HepG2 (cell line): ENCODE results near the gene SORL1-AS1.
A peak's percentile ranks its signal among the peaks of the same experiment; 100 is the strongest.

Experiments
- ASH2L ChIP-seq: fragments of 300-600, 200-600 bp; sonication (generic); IDR thresholded peaks from 2 replicates; pipeline ENCODE4 v1.7.0; 2017; ENCODE audit warnings: low read depth, mild to moderate bottlenecking, moderate library complexity, mixed read lengths, low read length; ENCODE audit not compliant: insufficient read length
- ESRRA ChIP-seq: sonication (generic); formaldehyde crosslinking; IDR thresholded peaks from 2 replicates; pipeline ENCODE4 v1.5.1; 2020; ENCODE audit warnings: mild to moderate bottlenecking, low read depth, missing genetic modification reagents
- HNRNPLL ChIP-seq: fragments of 200-400 bp; formaldehyde crosslinking; IDR thresholded peaks from 2 replicates; pipeline ENCODE4 v1.6.1; 2017; ENCODE audit warnings: mild to moderate bottlenecking, low read depth, low read length; ENCODE audit not compliant: poor library complexity, severe bottlenecking
- RAD21 ChIP-seq: fragments of 450-650 bp; formaldehyde crosslinking; IDR thresholded peaks from 2 replicates; pipeline ENCODE4 v1.5.0; 2020; ENCODE audit warnings: mild to moderate bottlenecking
- STAG1 ChIP-seq: sonication (generic); formaldehyde crosslinking; IDR thresholded peaks from 2 replicates; pipeline ENCODE4 v1.4.0; 2020; ENCODE audit warnings: missing genetic modification reagents
- XBP1 ChIP-seq: sonication (generic); formaldehyde crosslinking; IDR thresholded peaks from 2 replicates; pipeline ENCODE4 v1.5.0; 2020; ENCODE audit warnings: missing genetic modification reagents
- XRCC5 ChIP-seq: fragments of 200-400 bp; formaldehyde crosslinking; optimal IDR thresholded peaks from 2 replicates; pipeline ENCODE3; 2017; ENCODE audit warnings: mild to moderate bottlenecking, low read length
- ZFP36L2 ChIP-seq: sonication (generic); formaldehyde crosslinking; IDR thresholded peaks from 2 replicates; pipeline ENCODE4 v1.4.0; 2020; ENCODE audit warnings: missing genetic modification reagents
- ZNF142 ChIP-seq: sonication (generic); formaldehyde crosslinking; IDR thresholded peaks from 2 replicates; pipeline ENCODE4 v1.4.0; 2020; ENCODE audit warnings: missing genetic modification reagents
- ZNF274 ChIP-seq: sonication (generic); formaldehyde crosslinking; IDR thresholded peaks from 2 replicates; pipeline ENCODE4 v1.5.1; 2020; ENCODE audit warnings: mild to moderate bottlenecking, missing genetic modification reagents
- ZNF567 ChIP-seq: sonication (generic); formaldehyde crosslinking; IDR thresholded peaks from 2 replicates; pipeline ENCODE4 v1.8.1; 2023; ENCODE audit warnings: mild to moderate bottlenecking, missing genetic modification reagents, borderline replicate concordance
- TF ChIP-seq, protein P1 (sequence below), 2 experiments: sonication (generic) in 1 of 2; formaldehyde crosslinking in 1 of 2; IDR thresholded peaks; 2 replicates each; pipeline versions ENCODE4 v1.6.1 to v1.9.0; 2014 to 2022; ENCODE audit warnings: antibody characterized with exemption in 1 of 2, borderline replicate concordance in 1 of 2, inconsistent platforms in 1 of 2, low read depth in 1 of 2, missing genetic modification reagents in 1 of 2
- TF ChIP-seq, protein P2 (sequence below): sonication (generic); formaldehyde crosslinking; IDR thresholded peaks from 2 replicates; pipeline ENCODE4 v1.8.1; 2023; ENCODE audit warnings: missing genetic modification reagents, inconsistent platforms, borderline replicate concordance

Gene SORL1-AS1

DNA sequence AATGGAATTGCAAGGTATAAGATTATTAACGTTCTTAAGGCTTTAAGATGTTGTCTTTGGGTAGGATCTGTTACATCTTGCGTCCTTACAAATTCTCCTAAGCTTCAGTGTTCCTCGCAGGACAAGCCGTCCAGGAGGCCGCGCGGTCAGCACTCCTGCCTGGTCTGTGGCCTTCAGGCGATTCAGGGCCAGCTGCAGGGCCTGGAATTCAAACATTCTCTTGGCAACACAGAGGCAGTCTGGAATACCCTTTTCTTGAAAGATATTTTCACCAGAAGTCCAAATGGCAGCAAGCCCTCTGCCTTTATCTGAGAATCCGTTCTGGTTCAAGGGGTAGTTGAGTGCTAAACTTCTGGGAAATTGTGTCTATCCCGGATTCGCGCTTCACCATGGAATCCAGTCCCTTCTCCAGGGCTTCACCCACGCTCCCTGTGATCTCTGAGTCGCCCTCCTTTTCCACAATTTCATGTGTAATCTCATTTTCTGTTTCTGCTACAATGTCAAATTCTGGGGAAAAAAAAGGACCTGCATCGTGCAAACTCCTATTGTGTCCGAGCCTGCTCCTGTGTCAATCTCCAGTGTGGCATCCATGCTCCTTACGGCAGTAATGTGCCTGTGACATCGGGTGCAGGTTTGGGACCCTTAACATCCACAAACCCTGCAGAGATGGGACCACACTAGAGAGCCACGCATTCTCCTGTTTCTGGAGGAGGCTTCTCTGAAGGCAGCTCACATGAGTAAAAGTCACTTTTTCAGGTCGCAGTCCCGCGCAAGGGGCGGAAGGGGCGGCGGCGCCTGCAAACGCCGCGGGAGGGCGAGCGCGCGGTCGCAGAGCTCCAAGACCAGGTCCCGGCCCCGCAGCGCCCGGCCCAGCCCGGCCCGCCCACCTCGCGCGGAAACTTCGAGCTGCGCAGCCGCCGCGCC lies 26.0 kb downstream of the SORL1-AS1 start (continued):
- TF ChIP-seq ZNF567 (CRISPR knock-in tag), result no peak
- TF ChIP-seq, protein P1, sequence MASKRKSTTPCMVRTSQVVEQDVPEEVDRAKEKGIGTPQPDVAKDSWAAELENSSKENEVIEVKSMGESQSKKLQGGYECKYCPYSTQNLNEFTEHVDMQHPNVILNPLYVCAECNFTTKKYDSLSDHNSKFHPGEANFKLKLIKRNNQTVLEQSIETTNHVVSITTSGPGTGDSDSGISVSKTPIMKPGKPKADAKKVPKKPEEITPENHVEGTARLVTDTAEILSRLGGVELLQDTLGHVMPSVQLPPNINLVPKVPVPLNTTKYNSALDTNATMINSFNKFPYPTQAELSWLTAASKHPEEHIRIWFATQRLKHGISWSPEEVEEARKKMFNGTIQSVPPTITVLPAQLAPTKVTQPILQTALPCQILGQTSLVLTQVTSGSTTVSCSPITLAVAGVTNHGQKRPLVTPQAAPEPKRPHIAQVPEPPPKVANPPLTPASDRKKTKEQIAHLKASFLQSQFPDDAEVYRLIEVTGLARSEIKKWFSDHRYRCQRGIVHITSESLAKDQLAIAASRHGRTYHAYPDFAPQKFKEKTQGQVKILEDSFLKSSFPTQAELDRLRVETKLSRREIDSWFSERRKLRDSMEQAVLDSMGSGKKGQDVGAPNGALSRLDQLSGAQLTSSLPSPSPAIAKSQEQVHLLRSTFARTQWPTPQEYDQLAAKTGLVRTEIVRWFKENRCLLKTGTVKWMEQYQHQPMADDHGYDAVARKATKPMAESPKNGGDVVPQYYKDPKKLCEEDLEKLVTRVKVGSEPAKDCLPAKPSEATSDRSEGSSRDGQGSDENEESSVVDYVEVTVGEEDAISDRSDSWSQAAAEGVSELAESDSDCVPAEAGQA (IDR thresholded peaks at IDR 0.05; ENCODE audit: low read depth), result no peak
- TF ChIP-seq, protein P1 (CRISPR knock-in tag; IDR thresholded peaks at IDR 0.05; ENCODE audit: borderline replicate concordance), result 0 out of 2 replicates have a peak, but pooled peaks have one; percentile 35
- TF ChIP-seq ESRRA, result no peak
- TF ChIP-seq STAG1 (CRISPR knock-in tag), result peak; percentile 45
- TF ChIP-seq ASH2L, result no peak
- no peak for TF ChIP-seq ZFP36L2 (CRISPR knock-in tag)
- TF ChIP-seq RAD21 (CRISPR knock-in tag), result peak; percentile 68
- TF ChIP-seq ZNF142 (CRISPR knock-in tag), result peak; percentile 67; the same call in 1 of the 2 replicates
- no peak for TF ChIP-seq XBP1 (CRISPR knock-in tag)
- peak; percentile 35 for TF ChIP-seq XRCC5
- 0 out of 2 replicates have a peak, but pooled peaks have one; percentile 40 for TF ChIP-seq ZNF274 (CRISPR knock-in tag)
- TF ChIP-seq, protein P2, sequence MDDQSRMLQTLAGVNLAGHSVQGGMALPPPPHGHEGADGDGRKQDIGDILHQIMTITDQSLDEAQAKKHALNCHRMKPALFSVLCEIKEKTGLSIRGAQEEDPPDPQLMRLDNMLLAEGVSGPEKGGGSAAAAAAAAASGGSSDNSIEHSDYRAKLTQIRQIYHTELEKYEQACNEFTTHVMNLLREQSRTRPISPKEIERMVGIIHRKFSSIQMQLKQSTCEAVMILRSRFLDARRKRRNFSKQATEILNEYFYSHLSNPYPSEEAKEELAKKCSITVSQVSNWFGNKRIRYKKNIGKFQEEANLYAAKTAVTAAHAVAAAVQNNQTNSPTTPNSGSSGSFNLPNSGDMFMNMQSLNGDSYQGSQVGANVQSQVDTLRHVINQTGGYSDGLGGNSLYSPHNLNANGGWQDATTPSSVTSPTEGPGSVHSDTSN (CRISPR knock-in tag), result no peak
- peak; percentile 98 for TF ChIP-seq HNRNPLL
